Stimulated activated CD8-positive, alpha-beta memory T cell treated with anti-CD3 and anti-CD28 coated beads, Interleukin-2, amount 100 ng/mL, for 48 hours (primary cell): ENCODE data around the gene PDK2.
"Not testable (repeated sequence)": the region's sequence is repeated elsewhere in the genome, so short reads cannot be mapped to it uniquely, and the experiment has no call there.

Experiments
- DNase-seq, 2 donors: peaks; one replicate each; pipeline ENCODE4 v3.0.0-alpha.2; 2020; ENCODE audit warnings: low read depth in 2 of 2

Gene PDK2

DNA sequence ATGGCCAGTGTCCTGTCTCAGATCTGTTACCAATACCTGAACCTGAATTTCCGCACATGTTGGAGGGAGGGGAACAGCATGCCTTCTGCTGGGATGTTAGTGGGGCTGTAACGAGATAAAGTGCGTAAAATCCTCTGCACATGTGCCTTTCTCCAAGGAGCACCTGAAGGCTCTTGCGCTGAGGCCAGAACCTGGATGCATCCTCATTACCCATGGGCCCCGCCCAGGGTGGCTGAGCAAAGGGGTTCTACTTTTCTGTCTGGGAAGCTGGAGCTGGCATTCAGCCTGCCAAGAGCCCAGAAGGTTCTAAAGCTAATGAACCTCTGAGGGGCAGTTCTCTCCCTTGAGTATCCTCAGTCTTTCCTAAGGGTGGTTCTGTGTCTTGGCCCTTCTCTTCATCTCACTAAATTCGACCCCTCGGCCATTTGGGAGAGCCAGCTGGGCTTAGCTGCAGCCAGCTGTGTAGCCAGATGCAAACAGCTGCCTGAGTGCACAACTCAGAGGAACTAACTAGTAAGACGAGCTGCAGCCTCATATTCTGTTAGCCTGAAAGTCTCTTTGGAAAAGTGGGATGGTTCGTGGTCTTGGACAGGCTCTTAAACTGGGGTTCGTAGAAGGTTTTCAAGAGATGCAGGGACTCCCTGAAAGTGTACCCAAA lies 36.7 kb upstream of the PDK2 start:
- no peak for DNase-seq

DNA sequence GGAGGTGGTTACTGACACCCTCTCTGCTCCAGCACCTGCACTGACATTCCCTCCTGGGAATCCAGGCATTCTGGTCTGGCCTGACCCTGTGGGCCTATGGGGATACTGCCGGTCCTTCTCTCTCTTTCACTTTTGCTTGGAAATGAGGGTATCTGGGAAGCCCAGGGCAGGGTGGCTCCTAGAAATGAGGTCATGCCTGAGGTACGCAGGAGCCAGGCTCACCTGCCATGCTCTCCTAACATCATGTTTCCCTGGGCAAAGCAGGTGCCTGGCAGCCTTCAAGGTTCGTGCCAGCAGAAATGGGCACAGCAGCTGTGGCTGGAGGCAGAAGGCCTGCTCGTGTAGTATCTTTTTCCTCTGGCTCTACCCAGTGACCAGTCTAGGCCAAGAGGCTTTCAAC lies 35.9 kb upstream of the PDK2 start:
- no peak for DNase-seq

- no peak for DNase-seq
These were observed 35.3 kb upstream of the PDK2 start for GRCh38 chr17:50059759-50060273.

GRCh38 chr17:50060951-50061712 lies 34.0 kb upstream of the PDK2 start:
- DNase-seq = no peak

DNA sequence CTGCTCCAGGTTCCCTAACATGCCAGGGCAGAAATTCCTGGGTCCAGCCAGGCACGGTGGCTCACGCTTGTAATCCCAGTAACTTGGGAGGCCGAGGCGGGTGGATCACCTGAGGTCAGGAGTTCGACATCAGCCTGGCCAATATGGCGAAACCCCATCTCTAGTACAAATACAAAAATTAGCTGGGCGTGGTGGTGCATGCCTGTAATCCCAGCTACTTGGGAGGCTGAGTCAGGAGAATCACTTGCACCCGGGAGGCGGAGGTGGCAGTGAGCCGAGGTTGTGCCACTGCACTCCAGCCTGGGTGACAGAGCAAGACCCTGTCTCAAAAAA lies 33.5 kb upstream of the PDK2 start:
- DNase-seq = not testable (repeated sequence)

DNA sequence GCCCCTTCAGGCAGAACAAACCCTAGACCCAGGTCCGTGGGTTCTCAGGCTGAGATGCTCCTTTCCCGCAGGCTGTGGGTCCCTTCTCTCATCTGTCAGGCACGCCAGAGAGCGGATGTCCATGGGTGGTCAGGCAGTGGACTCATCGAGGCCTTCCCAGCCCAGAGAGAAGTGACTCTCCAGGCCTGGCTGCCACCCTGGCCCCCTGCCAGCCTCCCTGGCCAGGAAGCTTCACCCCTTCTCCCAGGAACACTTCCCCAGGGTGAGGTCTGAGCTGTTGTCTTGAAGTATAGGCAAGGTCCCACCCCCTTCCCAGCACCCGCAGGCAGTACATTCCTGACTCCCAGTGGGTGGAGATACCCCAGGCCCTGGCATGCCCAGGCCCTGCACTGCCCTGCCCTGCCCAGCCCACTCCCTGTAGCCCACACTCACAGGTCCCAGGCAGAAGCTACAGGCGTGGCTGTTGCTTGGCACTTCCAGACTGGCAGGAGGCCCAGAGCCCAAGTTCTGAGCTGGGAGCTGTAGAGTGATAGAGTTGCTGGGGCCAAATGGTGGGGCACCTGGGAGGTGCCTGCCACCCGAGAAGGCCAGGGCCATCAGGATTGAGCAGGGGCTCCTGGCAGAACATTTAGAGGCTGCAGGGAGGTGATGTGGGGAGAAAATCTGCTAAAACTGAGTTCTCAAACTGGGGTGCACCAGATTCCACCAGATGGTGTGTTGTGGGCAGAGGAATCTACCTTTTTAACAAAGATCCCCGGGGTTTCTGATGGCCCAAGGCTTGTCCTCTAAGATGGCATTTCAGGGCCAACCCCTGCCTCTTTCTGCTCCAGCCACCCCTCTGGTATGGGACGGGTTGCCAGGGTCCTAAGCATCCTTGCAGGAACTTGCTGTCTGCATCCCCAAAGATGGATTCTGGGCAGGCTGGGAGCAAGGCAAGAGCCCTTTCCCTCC lies 32.6 kb upstream of the PDK2 start:
- no peak for DNase-seq

- DNase-seq = no peak
These were observed 31.4 kb upstream of the PDK2 start for GRCh38 chr17:50063561-50064252.

GRCh38 chr17:50064253-50065001 lies 30.7 kb upstream of the PDK2 start:
- no peak for DNase-seq

DNA sequence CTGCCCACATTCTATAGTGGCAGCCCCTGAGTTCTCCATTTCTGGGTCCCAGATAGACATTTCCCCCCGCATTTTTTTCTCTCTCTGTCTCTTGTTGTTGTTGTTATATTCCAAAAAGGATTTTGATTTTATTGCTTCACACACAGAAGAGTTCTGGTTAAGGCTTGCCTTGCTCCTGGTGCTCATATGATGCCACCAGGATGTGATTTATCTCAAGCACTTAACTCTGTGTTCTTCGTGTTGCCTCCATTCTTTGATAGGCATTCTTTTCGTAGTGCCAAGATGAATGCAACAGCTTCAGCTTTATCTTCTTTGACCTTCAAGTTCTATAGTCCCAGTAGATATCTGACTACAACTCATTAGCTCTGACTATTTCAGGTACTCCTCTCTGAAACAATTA lies 30.1 kb upstream of the PDK2 start:
- DNase-seq = no peak

- no peak for DNase-seq
These were observed 28.2 kb upstream of the PDK2 start for GRCh38 chr17:50066995-50067394.

DNA sequence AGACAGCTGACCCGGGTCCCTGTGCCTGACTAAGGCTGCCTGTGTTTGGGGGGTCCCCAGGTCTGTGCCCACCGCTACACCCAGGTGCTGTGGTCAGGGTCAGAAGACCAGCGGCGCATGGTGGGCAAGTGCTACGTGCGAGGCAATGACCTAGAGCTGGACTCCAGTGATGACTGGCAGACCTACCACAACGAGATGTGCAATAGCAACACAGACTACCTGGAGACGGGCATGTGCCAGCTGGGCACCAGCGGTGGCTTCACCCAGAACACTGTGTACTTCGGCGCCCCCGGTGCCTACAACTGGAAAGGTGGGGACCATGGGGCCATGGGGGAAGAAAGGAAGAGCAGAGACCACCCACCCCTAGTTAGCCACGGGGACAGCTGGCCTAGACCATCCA lies 27.2 kb upstream of the PDK2 start:
- DNase-seq = no peak

DNA sequence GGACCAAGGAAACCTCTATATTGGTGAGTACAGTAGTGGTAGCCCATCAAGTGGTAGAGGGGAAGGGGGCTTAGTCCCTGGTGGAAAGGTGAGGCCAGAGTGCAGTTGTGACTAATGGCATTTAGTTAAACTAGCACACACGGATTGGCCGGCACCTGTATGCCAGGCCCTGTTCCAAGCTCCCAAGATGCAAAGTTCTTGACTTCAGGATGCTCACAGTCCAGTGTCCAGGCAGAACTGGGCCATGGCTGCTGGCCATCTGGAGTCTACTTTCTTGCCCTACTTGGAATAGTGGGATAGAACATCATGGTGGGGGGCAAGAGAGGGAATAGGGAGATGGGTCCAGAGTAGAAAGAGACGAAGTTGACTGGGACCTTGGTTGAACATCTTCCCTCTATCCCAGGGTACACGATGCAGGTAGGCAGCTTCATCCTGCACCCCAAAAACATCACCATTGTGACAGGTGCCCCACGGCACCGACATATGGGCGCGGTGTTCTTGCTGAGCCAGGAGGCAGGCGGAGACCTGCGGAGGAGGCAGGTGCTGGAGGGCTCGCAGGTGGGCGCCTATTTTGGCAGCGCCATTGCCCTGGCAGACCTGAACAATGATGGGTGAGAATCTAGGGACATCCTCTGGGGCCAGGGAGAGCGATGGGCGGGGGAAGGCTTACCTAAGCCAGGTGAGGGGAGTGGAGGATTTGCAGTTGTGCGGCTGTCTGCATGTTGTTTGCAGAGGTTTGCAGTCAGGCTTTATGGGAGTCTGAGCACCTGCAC lies 24.1 kb upstream of the PDK2 start:
- no peak for DNase-seq

DNA sequence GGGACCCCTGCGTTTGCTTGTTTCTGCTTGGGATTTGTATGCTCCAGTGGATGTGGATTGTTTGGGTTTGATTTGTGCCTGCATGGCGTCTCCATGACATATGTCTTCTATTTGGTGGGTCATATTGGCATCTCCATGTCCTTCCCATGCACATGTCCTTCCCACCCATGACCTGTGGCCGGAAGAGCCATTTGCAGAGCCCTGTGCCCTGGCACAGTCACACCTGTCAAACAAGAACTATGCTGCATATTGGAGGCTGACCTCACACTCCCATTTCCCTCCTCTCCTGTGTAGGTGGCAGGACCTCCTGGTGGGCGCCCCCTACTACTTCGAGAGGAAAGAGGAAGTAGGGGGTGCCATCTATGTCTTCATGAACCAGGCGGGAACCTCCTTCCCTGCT lies 23.5 kb upstream of the PDK2 start:
- DNase-seq = no peak

DNA sequence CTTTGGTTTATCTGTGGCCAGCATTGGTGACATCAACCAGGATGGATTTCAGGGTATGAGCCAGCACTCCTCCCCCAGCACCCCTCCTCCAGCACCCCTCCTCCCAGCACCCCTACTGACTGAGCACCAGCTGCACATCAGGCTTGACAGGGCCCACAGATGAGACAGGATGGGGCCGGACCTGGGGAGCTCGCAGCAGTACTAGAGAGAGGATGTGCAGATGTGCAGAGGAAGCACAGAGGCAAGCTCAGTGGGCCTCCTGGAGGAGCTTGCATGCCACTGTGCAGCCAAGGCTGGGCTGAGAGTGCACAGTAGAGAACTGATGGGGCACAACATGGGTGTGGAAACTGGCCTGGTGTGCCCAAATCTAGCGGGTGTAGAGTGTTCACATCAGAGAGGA lies 23.0 kb upstream of the PDK2 start:
- DNase-seq = no peak

DNA sequence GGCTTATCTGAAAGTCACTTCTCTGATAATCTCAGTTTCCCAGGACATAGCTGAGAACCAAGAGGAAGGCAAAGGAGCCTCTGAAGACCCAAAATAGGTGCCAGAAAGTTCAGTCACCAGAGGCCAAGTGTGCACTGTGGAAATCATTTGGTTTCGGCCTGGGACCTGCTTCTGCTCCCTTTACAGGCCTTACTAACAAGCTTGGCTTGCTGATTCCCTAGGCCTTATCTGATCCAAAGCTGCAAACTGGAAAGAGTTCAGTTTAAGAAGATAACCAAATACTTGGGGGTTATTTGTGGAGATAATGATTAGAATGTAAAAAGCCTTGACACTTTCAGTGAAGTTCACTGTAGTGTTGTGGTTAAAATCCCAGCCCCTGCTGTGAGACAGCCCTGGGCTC lies 22.2 kb upstream of the PDK2 start:
- DNase-seq = no peak

DNA sequence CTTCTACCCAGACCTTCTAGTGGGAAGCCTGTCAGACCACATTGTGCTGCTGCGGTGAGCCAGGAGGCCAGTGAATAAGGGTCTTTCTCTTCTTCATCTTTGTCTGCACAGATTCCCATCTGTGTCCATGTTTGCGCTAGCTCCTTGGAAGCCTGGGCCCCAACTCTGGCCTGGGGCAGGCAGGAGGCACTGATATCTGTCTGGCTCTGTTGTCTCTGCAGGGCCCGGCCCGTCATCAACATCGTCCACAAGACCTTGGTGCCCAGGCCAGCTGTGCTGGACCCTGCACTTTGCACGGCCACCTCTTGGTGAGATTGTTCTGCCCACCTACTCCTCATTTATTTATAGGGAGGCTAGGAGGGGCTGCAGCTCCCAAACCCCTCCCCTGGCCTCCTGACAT lies 20.9 kb upstream of the PDK2 start:
- DNase-seq = no peak

DNA sequence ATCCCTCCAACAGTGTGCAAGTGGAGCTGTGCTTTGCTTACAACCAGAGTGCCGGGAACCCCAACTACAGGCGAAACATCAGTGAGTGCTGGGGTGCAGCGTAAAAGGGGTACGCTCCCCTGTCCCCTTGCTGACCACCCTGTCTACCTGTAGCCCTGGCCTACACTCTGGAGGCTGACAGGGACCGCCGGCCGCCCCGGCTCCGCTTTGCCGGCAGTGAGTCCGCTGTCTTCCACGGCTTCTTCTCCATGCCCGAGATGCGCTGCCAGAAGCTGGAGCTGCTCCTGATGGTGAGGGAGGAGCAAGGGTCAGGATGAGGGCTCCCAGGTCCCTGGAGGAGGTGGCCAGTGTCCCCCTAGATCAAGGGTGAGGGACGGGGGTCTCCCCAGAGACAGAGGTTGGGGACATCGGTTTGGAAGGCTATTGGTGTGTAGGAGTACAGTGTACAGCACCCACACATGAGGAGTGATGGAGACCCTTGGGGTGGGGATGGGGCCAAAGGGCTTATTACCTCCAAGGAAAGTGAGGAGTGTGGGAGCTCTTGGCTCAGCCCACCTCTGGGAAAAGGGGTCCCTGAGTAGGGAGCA lies 19.6 kb upstream of the PDK2 start:
- DNase-seq = no peak

DNA sequence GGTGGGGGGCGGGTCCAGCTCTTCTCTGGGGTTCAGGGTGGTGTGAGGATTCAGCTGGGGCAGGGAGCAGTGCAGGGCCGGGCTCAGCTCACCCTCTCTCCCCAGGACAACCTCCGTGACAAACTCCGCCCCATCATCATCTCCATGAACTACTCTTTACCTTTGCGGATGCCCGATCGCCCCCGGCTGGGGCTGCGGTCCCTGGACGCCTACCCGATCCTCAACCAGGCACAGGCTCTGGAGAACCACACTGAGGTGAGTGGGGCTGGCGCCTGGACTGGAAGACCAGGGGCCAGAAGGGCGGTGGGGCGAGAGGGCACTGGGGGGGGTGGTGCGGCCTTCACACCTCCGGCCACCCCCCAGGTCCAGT lies 18.9 kb upstream of the PDK2 start:
- DNase-seq = no peak

- no peak for DNase-seq
These were observed 18.4 kb upstream of the PDK2 start for GRCh38 chr17:50076591-50077235.

GRCh38 chr17:50078430-50078829 lies 16.7 kb upstream of the PDK2 start:
- DNase-seq = no peak
